ENCODE results near the gene HTR4.

HTR4 gene

GRCh38 chr5:148606296-148606695 lies 48.0 kb downstream of the HTR4 start:
- no peak for DNase-seq

GRCh38 chr5:148599187-148599586 lies 55.1 kb downstream of the HTR4 start:
- no peak for DNase-seq

- no peak for DNase-seq
These were observed 58.6 kb downstream of the HTR4 start for GRCh38 chr5:148595697-148596096.

GRCh38 chr5:148586796-148587195 lies 67.5 kb downstream of the HTR4 start:
- DNase-seq = no peak

GRCh38 chr5:148585988-148586387 lies 68.3 kb downstream of the HTR4 start:
- DNase-seq = no peak

GRCh38 chr5:148584103-148584502 lies 70.2 kb downstream of the HTR4 start:
- no peak for DNase-seq

GRCh38 chr5:148583421-148583965 lies 70.8 kb downstream of the HTR4 start:
- DNase-seq = no peak

- no peak for DNase-seq
These were observed 80.2 kb downstream of the HTR4 start for GRCh38 chr5:148574167-148574566.

- no peak for DNase-seq
These were observed 81.0 kb downstream of the HTR4 start for GRCh38 chr5:148573374-148573773.

- no peak for DNase-seq
These were observed 84.4 kb downstream of the HTR4 start for GRCh38 chr5:148569948-148570347.

GRCh38 chr5:148565148-148565547 lies 89.2 kb downstream of the HTR4 start:
- no peak for DNase-seq

GRCh38 chr5:148563021-148563420 lies 91.3 kb downstream of the HTR4 start:
- DNase-seq = no peak

GRCh38 chr5:148561801-148562311 lies 92.5 kb downstream of the HTR4 start:
- DNase-seq = no peak

- no peak for DNase-seq
These were observed 94.9 kb downstream of the HTR4 start for GRCh38 chr5:148559461-148559860.

- DNase-seq = no peak
These were observed 95.4 kb downstream of the HTR4 start for GRCh38 chr5:148558892-148559291.

GRCh38 chr5:148556835-148557234 lies 97.5 kb downstream of the HTR4 start:
- DNase-seq = no peak

- no peak for DNase-seq
These were observed 99.7 kb downstream of the HTR4 start for GRCh38 chr5:148554621-148555020.

- DNase-seq = no peak
These were observed 110.6 kb downstream of the HTR4 start for GRCh38 chr5:148543727-148544126.

- DNase-seq = no peak
These were observed 111.5 kb downstream of the HTR4 start for GRCh38 chr5:148542812-148543211.

GRCh38 chr5:148541054-148541835 lies 113.1 kb downstream of the HTR4 start:
- no peak for DNase-seq

- no peak for DNase-seq
These were observed 113.7 kb downstream of the HTR4 start for GRCh38 chr5:148540647-148541046.

GRCh38 chr5:148539851-148540250 lies 114.5 kb downstream of the HTR4 start:
- DNase-seq = no peak

- DNase-seq = no peak
These were observed 119.1 kb downstream of the HTR4 start for GRCh38 chr5:148535190-148535589.

- DNase-seq = no peak
These were observed 121.2 kb downstream of the HTR4 start for GRCh38 chr5:148532969-148533670.
